Transverse colon (tissue), 4 donors: ENCODE results near the gene NLE1. TPM values are rescaled to one million over a fixed set of nuclear protein-coding genes. Genes with fewer than 3 reads are reported as not detected.
A peak's percentile ranks its signal among the peaks of the same experiment; 100 is the strongest.

Experiments used
- DNase-seq: peaks from one replicate; pipeline ENCODE4 v3.0.0-alpha.2; 2019
- H3K27ac ChIP-seq, 4 donors: fragments of 200-600 bp; sonication (generic); 2 replicates each; pipeline ENCODE4 v1.5.1; 2016 to 2018; ENCODE audit warnings: inconsistent platforms in 4 of 4
- H3K27me3 ChIP-seq: fragments of 200-600 bp; sonication (generic); 2 replicates; pipeline ENCODE4 v1.5.1; 2017; ENCODE audit warnings: inconsistent platforms
- H3K36me3 ChIP-seq, 4 donors: fragments of 200-600 bp; sonication (generic); 2 replicates each; pipeline ENCODE4 v1.5.1; 2017 to 2019; ENCODE audit warnings: inconsistent platforms in 4 of 4
- H3K4me1 ChIP-seq, 4 donors: fragments of 200-600 bp; sonication (generic); 2 replicates each; pipeline ENCODE4 v1.5.1; 2017 to 2020; ENCODE audit warnings: inconsistent platforms in 4 of 4
- H3K4me3 ChIP-seq, 4 donors: fragments of 200-600 bp; sonication (generic); 1 replicate in 1 of 4; 2 replicates in 3 of 4; pipeline versions ENCODE4 v1.5.1 to v1.6.1; 2017 to 2019; ENCODE audit warnings: inconsistent platforms in 4 of 4
- H3K9me3 ChIP-seq, 2 donors: fragments of 200-600 bp; sonication (generic); 2 replicates each; pipeline ENCODE4 v1.5.1; 2017 to 2019; ENCODE audit warnings: inconsistent platforms in 2 of 2
- CTCF ChIP-seq, 5 experiments: fragments of 200-600 bp in 3 of 5; fragments of 450-650 bp in 2 of 5; sonication (generic) in 3 of 5; IDR thresholded peaks; 1 replicate in 2 of 5; 2 replicates in 3 of 5; pipeline ENCODE4 v1.5.1; 2016 to 2017; ENCODE audit warnings: antibody characterized with exemption in 5 of 5, inconsistent platforms in 3 of 5, mild to moderate bottlenecking in 2 of 5, moderate library complexity in 1 of 5
- EP300 ChIP-seq: sonication (generic); formaldehyde crosslinking; IDR thresholded peaks from one replicate; pipeline ENCODE4 v1.6.1; 2017; ENCODE audit warnings: antibody characterized with exemption, low read depth
- POLR2A ChIP-seq: fragments of 450-650 bp; IDR thresholded peaks from one replicate; pipeline ENCODE4 v1.6.1; 2016; ENCODE audit warnings: antibody characterized with exemption, mild to moderate bottlenecking, moderate library complexity
- POLR2AphosphoS5 ChIP-seq, 3 donors: sonication (generic); formaldehyde crosslinking; IDR thresholded peaks; one replicate each; pipeline ENCODE4 v1.6.1; 2016; ENCODE audit warnings: antibody characterized with exemption in 3 of 3
- WGBS, 2 donors: methylation state at CpG; one replicate each; pipeline ENCODE4 v1.1.5; 2018; ENCODE audit warnings: low coverage in 1 of 2; 5-methylcytosine and 5-hydroxymethylcytosine counted together
- in situ Hi-C, 4 donors: fragments of 200-750 bp; cut with MboI; loops; one replicate each; pipeline versions ENCODE4 v1.15.0 to v1.15.1; 2017; ENCODE audit warnings: low sequenced_read_pairs in 3 of 4, low pct_ligation_motif_present in 1 of 4, low pct_unique_long_range_greater_than_20kb in 1 of 4
- intact Hi-C: fragments of 100-400 bp; cut with DNase I; formaldehyde crosslinking; loops from one replicate; pipeline ENCODE4 v1.15.1; 2023; ENCODE audit warnings: low total_unique reads
- total RNA-seq, 4 donors: library from RNA; depleted of rRNA; stranded (reverse); fragments of >200 nt; gene quantifications; one replicate each; pipeline ENCODE4 v1.1.0, GENCODE V29; 2016

Gene NLE1
- total RNA-seq, 4 donors from 2014 or later, result 4.0 to 13.2 (median 6.9) TPM

- Histone ChIP-seq H3K9me3 (no peaks in the 10 kb centered on the region), H3K36me3 (no peaks in the 10 kb centered on the region), H3K4me1 (peaks cover 5 to 41% (median 40%) of the 10 kb centered on the region in 4 donors), H3K4me3 (peak overlapping the region; percentile 89 to 97 (median 90)), H3K27ac (peak overlapping the region; percentile 93 to 99 (median 98)), H3K27me3 (no peaks in the 10 kb centered on the region)
- intact Hi-C loops (loop anchor here (1.0 to 5.0 kb wide), 2 partner anchors 67 to 91 kb away; no protein-coding TSS in a partner anchor), in situ Hi-C loops (loop anchor here in 1 of 4 donors (25.0 kb wide), 1 partner anchor 102 kb away; the partner anchor contains the start of gene LIG3)
- 0% methylated on average over 3 of the region's 80 CpGs; no CpG with 5 or more reads in 1 of the 2 donors for WGBS, 2 donors
- DNase-seq, result peak; percentile 93
- peak; percentile 10 for TF ChIP-seq POLR2A
- peak; percentile 16 to 61 (median 50) for TF ChIP-seq POLR2AphosphoS5 (IDR thresholded peaks at IDR 0.05)
- TF ChIP-seq CTCF (IDR thresholded peaks at IDR 0.05), result peak in 4 of 5 experiments; percentile 73 to 93 (median 87)
- TF ChIP-seq EP300, result no peak
Measured at GRCh38 chr17:35088881-35089585, 53.1 kb downstream of the NLE1 start.

- H3K9me3 ChIP-seq, result no peaks in the 10 kb centered on the region
- H3K4me1 ChIP-seq, result peaks cover 5 to 46% (median 45%) of the 10 kb centered on the region in 4 donors
- H3K36me3 ChIP-seq, result no peaks in the 10 kb centered on the region
- H3K4me3 ChIP-seq, result peak overlapping the region; percentile 89 to 97 (median 90)
- intact Hi-C loops, result loop anchor here (5.0 kb wide), 1 partner anchor 66 kb away; no protein-coding TSS in a partner anchor
- H3K27me3 ChIP-seq, result no peaks in the 10 kb centered on the region
- WGBS, 2 donors, result 0% methylated on average over 10 to 26 of the region's 26 CpGs
- peak overlapping the region; percentile 93 to 99 (median 98) for H3K27ac ChIP-seq
- in situ Hi-C loops, result loop anchor here in 1 of 4 donors (25.0 kb wide), 1 partner anchor 101 kb away; the partner anchor contains the start of gene LIG3
- peak; percentile 59 for DNase-seq
- TF ChIP-seq POLR2A (peak; percentile 50), CTCF (IDR thresholded peaks at IDR 0.05) (peak in 1 of 5 experiments; percentile 15), POLR2AphosphoS5 (IDR thresholded peaks at IDR 0.05) (no peak), EP300 (no peak)
Measured at GRCh38 chr17:35088356-35088880, 53.7 kb downstream of the NLE1 start.

- Histone ChIP-seq H3K27ac (peak overlapping the region; percentile 93 to 99 (median 98)), H3K4me1 (peaks cover 5 to 52% (median 51%) of the 10 kb centered on the region in 4 donors), H3K9me3 (no peaks in the 10 kb centered on the region), H3K4me3 (peak overlapping the region; percentile 89 to 97 (median 90)), H3K36me3 (no peaks in the 10 kb centered on the region), H3K27me3 (no peaks in the 10 kb centered on the region)
- peak; percentile 72 for DNase-seq
- in situ Hi-C loops (loop anchor here in 1 of 4 donors (25.0 kb wide), 1 partner anchor 101 kb away; the partner anchor contains the start of gene LIG3), intact Hi-C loops (loop anchor here (5.0 kb wide), 1 partner anchor 66 kb away; no protein-coding TSS in a partner anchor)
- TF ChIP-seq CTCF (IDR thresholded peaks at IDR 0.05) (no peak), POLR2AphosphoS5 (IDR thresholded peaks at IDR 0.05) (peak in 2 of 3 donors; percentile 72 to 78), EP300 (no peak), POLR2A (peak; percentile 73)
- 8 to 15% methylated on average over 3 to 9 of the region's 9 CpGs for WGBS, 2 donors
Measured at GRCh38 chr17:35087731-35088355, 54.3 kb downstream of the NLE1 start.
